Peyer's patch (tissue), 4 donors: Measurements from ENCODE around the gene YTHDF1. TPM values are rescaled to one million over a fixed set of nuclear protein-coding genes. Genes with fewer than 3 reads are reported as not detected.

ENCODE experiments used
- DNase-seq, 3 donors: peaks; one replicate each; pipeline ENCODE4 v3.0.0-alpha.2; 2017 to 2019
- H3K27ac ChIP-seq, 4 donors: fragments of 200-600 bp; sonication (generic); one replicate each; pipeline ENCODE4 v1.5.1; 2016 to 2019
- H3K27me3 ChIP-seq, 2 donors: fragments of 200-600 bp; sonication (generic); one replicate each; pipeline ENCODE4 v1.5.1; 2019
- H3K36me3 ChIP-seq, 3 donors: fragments of 200-600 bp; sonication (generic); one replicate each; pipeline ENCODE4 v1.5.1; 2016 to 2019
- H3K4me1 ChIP-seq, 4 donors: fragments of 200-600 bp; sonication (generic); one replicate each; pipeline ENCODE4 v1.5.1; 2016 to 2019
- H3K4me3 ChIP-seq, 4 donors: fragments of 200-600 bp; sonication (generic); 1 replicate in 3 of 4; 2 replicates in 1 of 4; pipeline ENCODE4 v1.5.1; 2016 to 2019; ENCODE audit warnings: mild to moderate bottlenecking in 1 of 4
- H3K9me3 ChIP-seq, 4 donors: fragments of 200-600 bp; sonication (generic); one replicate each; pipeline ENCODE4 v1.5.1; 2016 to 2019; ENCODE audit warnings: mild to moderate bottlenecking in 1 of 4
- POLR2A ChIP-seq, 2 donors: fragments of 450-650 bp; IDR thresholded peaks; one replicate each; pipeline ENCODE4 v1.5.1; 2017; ENCODE audit warnings: antibody characterized with exemption in 2 of 2, mild to moderate bottlenecking in 2 of 2, moderate library complexity in 2 of 2
- total RNA-seq, 4 donors: library from RNA; depleted of rRNA; stranded (reverse); fragments of >200 nt; gene quantifications; one replicate each; pipeline ENCODE4 v1.1.0, GENCODE V29; 2016
- TF ChIP-seq, protein P1 (sequence below), 6 experiments: fragments of 450-650 bp in 4 of 6; fragments of 200-600 bp in 2 of 6; sonication (generic) in 1 of 6; IDR thresholded peaks; one replicate each; pipeline ENCODE4 v1.5.1; 2017 to 2019; ENCODE audit warnings: antibody characterized with exemption in 6 of 6, mild to moderate bottlenecking in 3 of 6, moderate library complexity in 1 of 6

YTHDF1 gene
- total RNA-seq, 4 donors from 2014 or later, result 25.7 to 30.5 (median 28.3) TPM

DNA sequence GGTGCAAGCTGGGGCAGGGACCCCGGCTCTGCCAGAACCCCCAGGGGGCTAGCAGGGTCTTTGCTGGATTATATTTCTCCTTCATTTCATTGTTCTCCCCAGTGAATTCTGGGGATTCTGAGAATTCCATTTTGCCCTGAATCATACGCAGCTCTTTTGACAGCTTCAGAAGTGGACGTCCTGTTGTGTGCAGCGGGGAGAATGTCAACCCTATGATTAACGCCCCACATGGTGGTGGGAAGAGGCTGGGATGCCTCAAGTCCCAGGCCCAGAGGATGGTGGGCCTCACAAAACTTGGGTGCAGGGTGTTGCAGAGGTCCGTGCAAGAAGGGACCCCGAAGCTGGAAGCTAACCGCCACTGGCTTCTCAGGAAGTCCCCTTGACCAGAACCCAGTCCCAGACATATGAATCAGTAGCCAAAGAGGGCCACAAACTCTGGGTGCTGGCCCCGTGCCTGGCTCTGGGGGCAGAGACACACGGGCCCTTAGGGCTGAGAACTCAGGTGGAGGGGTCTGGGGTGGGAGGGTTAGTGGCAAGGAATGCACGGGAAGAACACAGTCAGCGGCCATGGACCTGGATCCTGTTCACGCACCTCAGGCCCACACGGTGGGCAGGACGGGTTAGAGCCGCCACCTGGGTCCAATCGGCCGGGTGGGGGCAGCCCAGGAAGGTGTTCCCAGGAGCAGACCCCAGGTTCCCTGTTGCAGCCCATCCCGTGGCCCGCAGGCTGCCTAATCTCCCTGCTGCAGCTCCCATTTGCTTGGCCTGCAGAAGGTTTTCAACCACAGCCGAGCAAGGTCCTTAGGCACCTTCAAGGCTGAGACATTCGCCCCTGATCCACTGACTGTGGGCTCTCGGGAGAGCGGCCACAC is 51.2 kb downstream of the YTHDF1 start:
- DNase-seq, result no peak
- TF ChIP-seq, protein P1, sequence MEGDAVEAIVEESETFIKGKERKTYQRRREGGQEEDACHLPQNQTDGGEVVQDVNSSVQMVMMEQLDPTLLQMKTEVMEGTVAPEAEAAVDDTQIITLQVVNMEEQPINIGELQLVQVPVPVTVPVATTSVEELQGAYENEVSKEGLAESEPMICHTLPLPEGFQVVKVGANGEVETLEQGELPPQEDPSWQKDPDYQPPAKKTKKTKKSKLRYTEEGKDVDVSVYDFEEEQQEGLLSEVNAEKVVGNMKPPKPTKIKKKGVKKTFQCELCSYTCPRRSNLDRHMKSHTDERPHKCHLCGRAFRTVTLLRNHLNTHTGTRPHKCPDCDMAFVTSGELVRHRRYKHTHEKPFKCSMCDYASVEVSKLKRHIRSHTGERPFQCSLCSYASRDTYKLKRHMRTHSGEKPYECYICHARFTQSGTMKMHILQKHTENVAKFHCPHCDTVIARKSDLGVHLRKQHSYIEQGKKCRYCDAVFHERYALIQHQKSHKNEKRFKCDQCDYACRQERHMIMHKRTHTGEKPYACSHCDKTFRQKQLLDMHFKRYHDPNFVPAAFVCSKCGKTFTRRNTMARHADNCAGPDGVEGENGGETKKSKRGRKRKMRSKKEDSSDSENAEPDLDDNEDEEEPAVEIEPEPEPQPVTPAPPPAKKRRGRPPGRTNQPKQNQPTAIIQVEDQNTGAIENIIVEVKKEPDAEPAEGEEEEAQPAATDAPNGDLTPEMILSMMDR (IDR thresholded peaks at IDR 0.05), result no peak
- no peak for TF ChIP-seq POLR2A (IDR thresholded peaks at IDR 0.05)
- Histone ChIP-seq H3K4me1 (no peaks in the 10 kb centered on the region), H3K27me3 (no peaks in the 10 kb centered on the region), H3K4me3 (no peak overlapping the region), H3K27ac (no peak overlapping the region), H3K36me3 (no peaks in the 10 kb centered on the region), H3K9me3 (no peaks in the 10 kb centered on the region)

- Histone ChIP-seq H3K27me3 (no peaks in the 10 kb centered on the region), H3K4me1 (no peaks in the 10 kb centered on the region), H3K27ac (no peak overlapping the region), H3K36me3 (no peaks in the 10 kb centered on the region), H3K4me3 (no peak overlapping the region), H3K9me3 (no peaks in the 10 kb centered on the region)
- TF ChIP-seq POLR2A (IDR thresholded peaks at IDR 0.05), result no peak
- TF ChIP-seq, protein P1 (IDR thresholded peaks at IDR 0.05), result no peak
- DNase-seq, result no peak
Measured at GRCh38 chr20:63163596-63164483, 52.1 kb downstream of the YTHDF1 start.

DNA sequence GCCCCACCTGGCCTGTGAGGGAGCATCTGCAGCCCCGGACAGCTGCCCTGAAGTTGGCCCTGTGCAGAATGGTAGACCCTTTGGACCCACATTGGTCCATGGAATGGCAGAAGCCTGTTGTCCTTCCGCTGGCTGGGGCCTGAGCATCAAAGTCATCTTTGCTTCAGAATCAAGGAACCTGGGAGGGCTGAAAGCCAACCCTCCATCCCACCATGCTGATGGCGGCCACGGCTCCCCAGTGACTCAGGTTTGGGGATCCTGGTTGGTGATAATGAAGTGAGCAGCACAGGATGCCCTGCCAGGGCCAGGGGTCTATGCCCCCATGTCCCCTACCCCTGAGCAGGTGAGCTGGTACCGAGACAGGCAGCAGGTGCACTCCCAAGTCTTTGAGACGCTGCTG is 52.8 kb downstream of the YTHDF1 start:
- Histone ChIP-seq H3K27me3 (no peaks in the 10 kb centered on the region), H3K4me1 (no peaks in the 10 kb centered on the region), H3K4me3 (no peak overlapping the region), H3K9me3 (no peaks in the 10 kb centered on the region), H3K36me3 (no peaks in the 10 kb centered on the region), H3K27ac (no peak overlapping the region)
- no peak for TF ChIP-seq POLR2A (IDR thresholded peaks at IDR 0.05)
- TF ChIP-seq, protein P1 (IDR thresholded peaks at IDR 0.05), result no peak
- DNase-seq, result no peak

DNA sequence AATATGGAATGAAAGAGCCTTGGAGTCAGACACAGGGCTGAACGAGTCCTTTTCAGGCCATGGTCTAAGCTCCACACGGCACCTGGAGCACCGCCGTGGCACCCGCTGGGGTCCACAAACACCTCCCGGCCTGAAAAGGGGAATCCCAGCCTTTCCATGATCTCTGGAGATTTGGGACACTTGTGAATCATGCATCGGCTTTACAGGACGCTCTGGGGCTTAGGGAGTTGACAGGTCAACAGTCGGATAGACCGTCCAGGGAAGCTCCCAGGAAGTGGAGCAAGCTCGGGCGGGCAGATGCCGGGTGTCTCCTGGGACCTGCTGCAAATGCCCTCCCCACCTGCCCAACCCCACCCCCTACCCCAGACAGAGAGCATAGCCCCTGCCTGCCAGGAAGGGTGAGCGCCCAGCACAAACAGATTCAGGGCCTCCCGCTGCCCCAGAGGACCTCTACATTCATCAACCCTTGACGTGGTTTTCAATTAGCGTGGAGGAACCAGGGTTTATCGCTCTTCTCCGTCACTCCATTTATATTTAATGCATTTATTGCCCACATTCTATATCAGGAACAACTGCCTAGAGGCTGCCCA is 53.6 kb downstream of the YTHDF1 start:
- no peaks in the 10 kb centered on the region for H3K4me1 ChIP-seq
- no peaks in the 10 kb centered on the region for H3K27me3 ChIP-seq
- TF ChIP-seq, protein P1 (IDR thresholded peaks at IDR 0.05), result no peak
- no peak for TF ChIP-seq POLR2A (IDR thresholded peaks at IDR 0.05)
- no peaks in the 10 kb centered on the region for H3K9me3 ChIP-seq
- no peak overlapping the region for H3K4me3 ChIP-seq
- DNase-seq, result no peak
- no peak overlapping the region for H3K27ac ChIP-seq
- no peaks in the 10 kb centered on the region for H3K36me3 ChIP-seq

GRCh38 chr20:63161176-63161651 is 54.7 kb downstream of the YTHDF1 start:
- Histone ChIP-seq H3K27me3 (no peaks in the 10 kb centered on the region), H3K4me1 (no peaks in the 10 kb centered on the region), H3K36me3 (no peaks in the 10 kb centered on the region), H3K4me3 (no peak overlapping the region), H3K9me3 (no peaks in the 10 kb centered on the region), H3K27ac (no peak overlapping the region)
- no peak for TF ChIP-seq POLR2A (IDR thresholded peaks at IDR 0.05)
- TF ChIP-seq, protein P1 (IDR thresholded peaks at IDR 0.05), result no peak
- no peak for DNase-seq
